Airway epithelial cell (primary cell): ENCODE results near the gene MPHOSPH10. TPM values are rescaled to one million over a fixed set of nuclear protein-coding genes. Genes with fewer than 3 reads are reported as not detected.

ENCODE experiments used
- total RNA-seq: library from RNA; depleted of rRNA; stranded (reverse); fragments of >200 nt; gene quantifications from 2 replicates; pipeline ENCODE4 v1.2.3, GENCODE V29; 2015

MPHOSPH10 gene
- total RNA-seq, result 16.6 and 23.3 TPM in 2 replicates

DNA sequence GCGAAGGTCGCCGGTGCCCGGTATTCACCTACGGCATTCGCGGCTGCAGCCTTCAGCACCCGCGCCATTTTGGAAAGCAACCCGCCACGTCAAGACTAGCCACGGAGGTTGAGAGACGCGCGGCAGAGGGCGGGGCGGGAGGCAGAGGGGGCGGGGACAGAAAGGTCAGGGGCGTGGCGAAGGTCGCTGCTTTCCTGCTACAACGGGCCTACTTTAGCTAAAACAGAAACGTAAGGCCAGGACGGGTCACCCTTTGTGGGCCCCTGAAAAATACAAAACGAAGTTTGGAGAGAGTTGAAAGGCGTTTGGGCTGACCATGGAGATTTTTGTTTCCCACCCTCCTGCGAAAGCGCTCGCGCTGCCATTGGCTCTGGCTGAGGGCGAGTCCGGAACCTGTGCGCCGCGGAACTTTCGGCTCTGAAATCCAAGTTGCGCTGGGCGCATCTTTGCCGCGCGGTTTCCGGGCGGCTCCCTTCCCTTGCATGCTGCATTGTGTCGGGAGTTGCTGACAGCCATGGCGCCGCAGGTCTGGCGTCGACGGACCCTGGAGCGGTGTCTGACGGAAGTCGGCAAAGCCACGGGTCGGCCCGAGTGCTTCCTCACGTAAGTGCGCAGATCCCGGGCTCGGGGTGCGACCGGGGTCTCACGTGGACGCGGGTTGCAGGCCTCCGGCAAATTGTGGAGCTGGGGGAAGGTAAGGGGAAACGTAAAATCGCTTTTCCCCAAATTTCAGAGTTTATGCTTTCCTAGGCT lies at the start of gene MPHOSPH10, which contains the start of gene MCEE:
TSS of gene MPHOSPH10 (plus strand) at position 483 of the 753 bp plus-strand sequence. CDS start at position 515, 32 bp downstream.
TSS of gene MCEE (minus strand) at position 78 of the 753 bp plus-strand sequence. CDS start at position 68, 10 bp downstream.

Other genes with a start within 250 kb of the MPHOSPH10 start
- gene VAX2, start 230.1 kb upstream of the MPHOSPH10 start, total RNA-seq, result 0.14 and 0.23 TPM in 2 replicates
- gene ATP6V1B1, start 194.7 kb upstream of the MPHOSPH10 start, total RNA-seq, result not detected in 2 replicates
- gene ANKRD53, start 152.0 kb upstream of the MPHOSPH10 start, total RNA-seq, result 0.28 TPM in 1 of 2 replicates, not detected in the other
- 20.3 and 31.9 TPM in 2 replicates for gene TEX261, start 135.8 kb upstream of the MPHOSPH10 start, total RNA-seq
- 94.1 and 102 TPM in 2 replicates for gene NAGK, start 62.0 kb upstream of the MPHOSPH10 start, total RNA-seq
- gene MCEE, start 405 bp upstream of the MPHOSPH10 start, total RNA-seq, result 6.8 and 7.0 TPM in 2 replicates
- gene PAIP2B, start 96.5 kb downstream of the MPHOSPH10 start, total RNA-seq, result 5.0 and 5.9 TPM in 2 replicates
- 36.4 and 55.8 TPM in 2 replicates for gene ZNF638, start 201.1 kb downstream of the MPHOSPH10 start, total RNA-seq